ENCODE measurements around the gene DCX. TPM values are rescaled to one million over a fixed set of nuclear protein-coding genes. Genes with fewer than 3 reads are reported as not detected.

DCX gene
- total RNA-seq (2014; rRNA removed; shearing (Covaris generic); ENCODE audit: low replicate concordance): not detected in 2 replicates

GRCh38 chrX:111411983-111412382 is at the start of gene DCX:
Gene DCX (minus strand): TSS chrX:111412192. CDS start chrX:111410398, 1,794 bp downstream.
- H3K4me1 ChIP-seq (ENCODE audit: low read length): no peaks in the 10 kb centered on the region
- no peaks in the 10 kb centered on the region for H3K9me2 ChIP-seq (replicated peaks; ENCODE audit: insufficient read depth, low read length)
- H4K20me1 ChIP-seq (ENCODE audit: insufficient read depth, low read depth, low read length): no peaks in the 10 kb centered on the region
- H3K27me3 ChIP-seq (ENCODE audit: low read length): no peaks in the 10 kb centered on the region
- no peak within 1 kb of the TSS for H3K4me3 ChIP-seq (ENCODE audit: low read length)
- no peak within 1 kb of the TSS for H3K9ac ChIP-seq (ENCODE audit: low read length)
- H2AFZ ChIP-seq (ENCODE audit: low read length): no peak within 1 kb of the TSS
- no peaks in the 10 kb centered on the region for H3K36me3 ChIP-seq (ENCODE audit: insufficient read depth, low read length)
- no peak within 1 kb of the TSS for H3K27ac ChIP-seq (ENCODE audit: low read length)
- no peaks in the 10 kb centered on the region for H3K9me3 ChIP-seq (ENCODE audit: low read length)
- no peaks in the 10 kb centered on the region for H3K79me2 ChIP-seq (ENCODE audit: low read length)
- H3K4me2 ChIP-seq (ENCODE audit: low read depth, low read length, poor library complexity, severe bottlenecking): no peak within 1 kb of the TSS
- DNase-seq: no peak

- Histone ChIP-seq H3K9me2 (replicated peaks; ENCODE audit: insufficient read depth, low read length) (no peaks in the 10 kb centered on the region), H3K4me2 (ENCODE audit: low read depth, low read length, poor library complexity, severe bottlenecking) (no peak overlapping the region), H2AFZ (ENCODE audit: low read length) (no peak overlapping the region), H3K27me3 (ENCODE audit: low read length) (no peaks in the 10 kb centered on the region), H3K27ac (ENCODE audit: low read length) (no peak overlapping the region), H3K9ac (ENCODE audit: low read length) (no peak overlapping the region), H4K20me1 (ENCODE audit: insufficient read depth, low read depth, low read length) (no peaks in the 10 kb centered on the region), H3K4me1 (ENCODE audit: low read length) (no peaks in the 10 kb centered on the region), H3K4me3 (ENCODE audit: low read length) (no peak overlapping the region), H3K79me2 (ENCODE audit: low read length) (no peaks in the 10 kb centered on the region), H3K9me3 (ENCODE audit: low read length) (no peaks in the 10 kb centered on the region), H3K36me3 (ENCODE audit: insufficient read depth, low read length) (no peaks in the 10 kb centered on the region)
- DNase-seq: no peak
These were observed 48.6 kb upstream of the DCX start for GRCh38 chrX:111460607-111461006.

GRCh38 chrX:111447298-111447697 is 35.3 kb upstream of the DCX start:
- H3K9ac ChIP-seq (ENCODE audit: low read length): no peak overlapping the region
- H3K4me2 ChIP-seq (ENCODE audit: low read depth, low read length, poor library complexity, severe bottlenecking): no peak overlapping the region
- peak; percentile 85 for DNase-seq
- no peak overlapping the region; the same call in 1 of the 2 replicates for H2AFZ ChIP-seq (ENCODE audit: low read length)
- no peaks in the 10 kb centered on the region for H3K9me2 ChIP-seq (replicated peaks; ENCODE audit: insufficient read depth, low read length)
- H3K4me3 ChIP-seq (ENCODE audit: low read length): no peak overlapping the region
- no peaks in the 10 kb centered on the region for H3K79me2 ChIP-seq (ENCODE audit: low read length)
- H3K27ac ChIP-seq (ENCODE audit: low read length): no peak overlapping the region
- no peaks in the 10 kb centered on the region for H4K20me1 ChIP-seq (ENCODE audit: insufficient read depth, low read depth, low read length)
- H3K9me3 ChIP-seq (ENCODE audit: low read length): no peaks in the 10 kb centered on the region
- no peaks in the 10 kb centered on the region for H3K36me3 ChIP-seq (ENCODE audit: insufficient read depth, low read length)
- H3K4me1 ChIP-seq (ENCODE audit: low read length): no peaks in the 10 kb centered on the region
- 0 out of 2 replicates have a peak, but pooled peaks cover 3% of the 10 kb centered on the region for H3K27me3 ChIP-seq (ENCODE audit: low read length)

GRCh38 chrX:111445485-111445884 is 33.5 kb upstream of the DCX start:
- H3K9me3 ChIP-seq (ENCODE audit: low read length): no peaks in the 10 kb centered on the region

GRCh38 chrX:111444881-111445280 is 32.9 kb upstream of the DCX start:
- Histone ChIP-seq H3K79me2 (ENCODE audit: low read length) (no peaks in the 10 kb centered on the region), H3K4me1 (ENCODE audit: low read length) (no peaks in the 10 kb centered on the region), H3K9ac (ENCODE audit: low read length) (no peak overlapping the region), H3K4me2 (ENCODE audit: low read depth, low read length, poor library complexity, severe bottlenecking) (no peak overlapping the region), H3K9me2 (replicated peaks; ENCODE audit: insufficient read depth, low read length) (no peaks in the 10 kb centered on the region), H4K20me1 (ENCODE audit: insufficient read depth, low read depth, low read length) (no peaks in the 10 kb centered on the region), H2AFZ (ENCODE audit: low read length) (no peak overlapping the region), H3K4me3 (ENCODE audit: low read length) (no peak overlapping the region), H3K36me3 (ENCODE audit: insufficient read depth, low read length) (no peaks in the 10 kb centered on the region), H3K27ac (ENCODE audit: low read length) (no peak overlapping the region), H3K27me3 (ENCODE audit: low read length) (no peaks in the 10 kb centered on the region), H3K9me3 (ENCODE audit: low read length) (no peaks in the 10 kb centered on the region)
- DNase-seq: no peak

More at GRCh38 chrX:111445485-111445884, 33.5 kb upstream of the DCX start:
- Histone ChIP-seq H3K9ac (ENCODE audit: low read length) (no peak overlapping the region), H3K4me3 (ENCODE audit: low read length) (no peak overlapping the region), H3K27ac (ENCODE audit: low read length) (no peak overlapping the region), H3K79me2 (ENCODE audit: low read length) (no peaks in the 10 kb centered on the region), H3K36me3 (ENCODE audit: insufficient read depth, low read length) (no peaks in the 10 kb centered on the region), H2AFZ (ENCODE audit: low read length) (no peak overlapping the region), H3K4me1 (ENCODE audit: low read length) (no peaks in the 10 kb centered on the region), H3K9me2 (replicated peaks; ENCODE audit: insufficient read depth, low read length) (no peaks in the 10 kb centered on the region), H3K4me2 (ENCODE audit: low read depth, low read length, poor library complexity, severe bottlenecking) (no peak overlapping the region), H3K27me3 (ENCODE audit: low read length) (no peaks in the 10 kb centered on the region), H4K20me1 (ENCODE audit: insufficient read depth, low read depth, low read length) (no peaks in the 10 kb centered on the region)
- DNase-seq: peak; percentile 87

GRCh38 chrX:111443946-111444345 is 32.0 kb upstream of the DCX start:
- no peak overlapping the region for H3K4me2 ChIP-seq (ENCODE audit: low read depth, low read length, poor library complexity, severe bottlenecking)

GRCh38 chrX:111442791-111443190 is 30.8 kb upstream of the DCX start:
- no peaks in the 10 kb centered on the region for H3K36me3 ChIP-seq (ENCODE audit: insufficient read depth, low read length)
- H4K20me1 ChIP-seq (ENCODE audit: insufficient read depth, low read depth, low read length): no peaks in the 10 kb centered on the region
- no peaks in the 10 kb centered on the region for H3K79me2 ChIP-seq (ENCODE audit: low read length)
- DNase-seq: no peak
- no peaks in the 10 kb centered on the region for H3K9me3 ChIP-seq (ENCODE audit: low read length)
- H3K9me2 ChIP-seq (replicated peaks; ENCODE audit: insufficient read depth, low read length): no peaks in the 10 kb centered on the region
- H3K27me3 ChIP-seq (ENCODE audit: low read length): no peaks in the 10 kb centered on the region
- H3K27ac ChIP-seq (ENCODE audit: low read length): no peak overlapping the region
- no peak overlapping the region for H3K4me3 ChIP-seq (ENCODE audit: low read length)
- H3K4me2 ChIP-seq (ENCODE audit: low read depth, low read length, poor library complexity, severe bottlenecking): no peak overlapping the region
- H3K9ac ChIP-seq (ENCODE audit: low read length): no peak overlapping the region
- no peak overlapping the region for H2AFZ ChIP-seq (ENCODE audit: low read length)
- no peaks in the 10 kb centered on the region for H3K4me1 ChIP-seq (ENCODE audit: low read length)

More at GRCh38 chrX:111443946-111444345, 32.0 kb upstream of the DCX start:
- no peak overlapping the region for H3K9ac ChIP-seq (ENCODE audit: low read length)
- no peak for DNase-seq
- no peaks in the 10 kb centered on the region for H4K20me1 ChIP-seq (ENCODE audit: insufficient read depth, low read depth, low read length)
- no peaks in the 10 kb centered on the region for H3K79me2 ChIP-seq (ENCODE audit: low read length)
- no peaks in the 10 kb centered on the region for H3K27me3 ChIP-seq (ENCODE audit: low read length)
- H3K4me3 ChIP-seq (ENCODE audit: low read length): no peak overlapping the region
- H3K9me3 ChIP-seq (ENCODE audit: low read length): no peaks in the 10 kb centered on the region
- no peaks in the 10 kb centered on the region for H3K9me2 ChIP-seq (replicated peaks; ENCODE audit: insufficient read depth, low read length)
- H2AFZ ChIP-seq (ENCODE audit: low read length): no peak overlapping the region
- no peak overlapping the region for H3K27ac ChIP-seq (ENCODE audit: low read length)
- H3K4me1 ChIP-seq (ENCODE audit: low read length): no peaks in the 10 kb centered on the region
- H3K36me3 ChIP-seq (ENCODE audit: insufficient read depth, low read length): no peaks in the 10 kb centered on the region

GRCh38 chrX:111435469-111435868 is 23.5 kb upstream of the DCX start:
- Histone ChIP-seq H3K27me3 (ENCODE audit: low read length) (no peaks in the 10 kb centered on the region), H3K27ac (ENCODE audit: low read length) (no peak overlapping the region), H3K4me2 (ENCODE audit: low read depth, low read length, poor library complexity, severe bottlenecking) (no peak overlapping the region), H3K9me3 (ENCODE audit: low read length) (no peaks in the 10 kb centered on the region; the same call in 1 of the 2 replicates), H3K4me3 (ENCODE audit: low read length) (no peak overlapping the region), H3K9ac (ENCODE audit: low read length) (no peak overlapping the region), H3K4me1 (ENCODE audit: low read length) (no peaks in the 10 kb centered on the region), H3K79me2 (ENCODE audit: low read length) (no peaks in the 10 kb centered on the region), H3K36me3 (ENCODE audit: insufficient read depth, low read length) (no peaks in the 10 kb centered on the region), H3K9me2 (replicated peaks; ENCODE audit: insufficient read depth, low read length) (no peaks in the 10 kb centered on the region), H2AFZ (ENCODE audit: low read length) (no peak overlapping the region), H4K20me1 (ENCODE audit: insufficient read depth, low read depth, low read length) (no peaks in the 10 kb centered on the region)
- DNase-seq: no peak

GRCh38 chrX:111431001-111431400 is 19.0 kb upstream of the DCX start:
- no peaks in the 10 kb centered on the region; the same call in 1 of the 2 replicates for H3K9me3 ChIP-seq (ENCODE audit: low read length)
- H3K4me2 ChIP-seq (ENCODE audit: low read depth, low read length, poor library complexity, severe bottlenecking): no peak overlapping the region
- no peaks in the 10 kb centered on the region for H3K9me2 ChIP-seq (replicated peaks; ENCODE audit: insufficient read depth, low read length)
- no peaks in the 10 kb centered on the region for H4K20me1 ChIP-seq (ENCODE audit: insufficient read depth, low read depth, low read length)
- H3K79me2 ChIP-seq (ENCODE audit: low read length): no peaks in the 10 kb centered on the region
- no peaks in the 10 kb centered on the region for H3K27me3 ChIP-seq (ENCODE audit: low read length)
- no peak for DNase-seq
- no peak overlapping the region for H3K9ac ChIP-seq (ENCODE audit: low read length)
- H3K36me3 ChIP-seq (ENCODE audit: insufficient read depth, low read length): no peaks in the 10 kb centered on the region
- H2AFZ ChIP-seq (ENCODE audit: low read length): no peak overlapping the region
- H3K4me1 ChIP-seq (ENCODE audit: low read length): no peaks in the 10 kb centered on the region
- H3K4me3 ChIP-seq (ENCODE audit: low read length): no peak overlapping the region
- no peak overlapping the region for H3K27ac ChIP-seq (ENCODE audit: low read length)
